ENCODE measurements around the gene ZNHIT2.
"Not testable (repeated sequence)": the region's sequence is repeated elsewhere in the genome, so short reads cannot be mapped to it uniquely, and the experiment has no call there.

Gene ZNHIT2

DNA sequence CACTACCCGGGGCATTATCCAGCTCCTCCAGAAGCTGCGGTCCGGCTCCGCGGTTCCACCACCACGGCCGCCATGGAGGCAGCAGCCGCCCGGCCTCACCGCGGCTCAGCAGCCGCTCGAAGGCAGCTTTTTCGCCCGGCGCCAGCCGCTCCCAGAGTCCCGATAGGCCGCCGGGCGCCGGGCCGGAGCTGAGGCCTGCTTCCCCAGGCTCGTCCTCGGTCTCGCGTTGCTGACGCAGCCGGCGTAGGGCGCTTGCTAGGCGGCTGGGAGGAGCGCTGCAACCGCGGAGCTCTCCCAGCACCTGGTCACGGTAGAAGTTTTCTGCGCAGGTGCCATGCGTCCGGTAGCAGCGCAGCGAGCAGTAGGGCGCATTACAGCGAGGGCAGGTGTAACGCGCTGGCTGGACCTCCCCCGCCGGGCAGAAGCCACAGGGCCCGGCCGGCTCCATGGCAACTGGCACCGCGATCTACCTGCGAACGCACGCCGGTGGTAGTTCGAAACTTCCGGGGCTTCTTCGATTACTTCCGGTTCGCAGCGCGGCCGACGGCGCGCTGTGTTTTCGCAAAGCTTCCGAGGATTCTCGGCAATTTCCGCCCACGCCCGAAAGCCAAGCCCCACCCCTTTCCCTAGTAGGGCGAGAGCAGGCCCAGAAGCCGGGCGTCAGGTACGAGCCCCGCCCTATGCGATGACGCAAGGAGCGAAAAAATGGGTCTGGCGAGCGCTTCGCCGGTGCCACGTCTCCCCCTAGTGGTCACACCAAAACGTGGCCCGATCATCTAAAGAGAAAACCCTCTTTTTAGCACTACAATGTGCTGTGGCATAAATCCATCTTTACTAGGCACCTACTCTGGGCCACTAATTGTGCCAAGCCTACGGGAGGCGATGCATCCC is at the start of gene ZNHIT2:
ZNHIT2 (minus strand) TSS at position 496 of the 891 bp plus-strand sequence; CDS start at position 448, 48 bp downstream.
- DNase-seq: peak; percentile 95

DNA sequence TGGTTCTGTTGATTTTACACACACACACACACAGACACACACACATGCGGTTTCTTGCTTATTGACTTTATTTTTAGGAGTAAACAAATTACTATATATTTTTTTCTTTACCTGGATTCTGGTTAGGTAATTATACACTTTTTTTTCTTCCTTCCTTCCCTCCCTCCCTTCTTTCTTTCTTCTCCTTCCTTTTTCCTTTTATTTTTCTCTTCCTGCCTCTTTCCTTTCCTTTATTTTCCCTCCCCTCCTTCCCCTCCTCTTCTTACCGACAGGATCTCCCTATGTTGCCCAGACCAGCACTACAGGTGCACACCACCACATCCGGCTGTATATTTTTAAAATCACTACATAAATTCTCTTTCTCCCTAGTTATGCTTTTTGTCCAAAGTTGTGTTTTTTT is 49.4 kb upstream of the ZNHIT2 start:
- DNase-seq: no peak

DNA sequence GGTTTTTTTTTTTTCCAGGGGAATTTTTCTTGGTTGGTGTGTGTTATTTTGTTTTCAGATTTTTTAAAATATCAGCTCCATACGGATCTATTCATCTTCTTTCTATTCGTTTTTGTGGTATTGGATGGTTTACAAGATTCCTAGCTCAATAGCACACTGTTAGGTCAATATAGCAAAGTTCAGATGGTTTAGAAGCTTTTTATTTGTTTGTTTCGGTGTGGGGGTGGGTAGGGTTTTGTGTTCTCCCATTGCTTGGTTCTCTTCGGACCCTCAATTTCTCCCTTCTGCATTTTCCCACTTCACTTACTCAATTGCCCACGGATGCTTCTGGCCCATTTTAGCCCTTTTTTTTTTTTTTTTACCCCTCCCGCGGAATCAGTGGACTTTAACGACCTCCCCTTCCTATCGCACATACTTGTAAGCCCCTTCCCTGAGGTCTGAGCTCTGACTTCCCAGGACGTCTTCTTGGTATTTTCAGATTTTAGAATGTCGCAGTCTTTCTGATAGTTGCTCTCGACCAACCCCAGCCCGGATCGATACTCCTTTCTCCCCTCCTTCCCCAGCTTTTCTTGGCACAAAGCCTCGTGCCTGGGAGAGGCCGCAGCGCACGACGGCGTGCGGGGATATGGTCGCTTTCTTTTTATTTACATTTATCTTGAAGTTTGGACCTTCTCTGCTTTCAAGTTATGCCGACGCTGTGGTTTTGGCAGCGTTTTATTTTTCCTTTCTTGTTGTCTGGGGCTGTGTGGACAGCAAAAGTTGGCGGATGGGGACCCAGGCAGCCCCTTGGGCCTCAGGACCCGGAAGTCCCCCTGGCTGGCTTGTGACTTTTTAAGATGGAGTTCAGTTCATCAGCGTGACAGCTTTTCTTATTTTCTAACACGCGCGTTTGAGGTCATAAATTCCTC is 48.2 kb upstream of the ZNHIT2 start:
- DNase-seq: no peak

DNA sequence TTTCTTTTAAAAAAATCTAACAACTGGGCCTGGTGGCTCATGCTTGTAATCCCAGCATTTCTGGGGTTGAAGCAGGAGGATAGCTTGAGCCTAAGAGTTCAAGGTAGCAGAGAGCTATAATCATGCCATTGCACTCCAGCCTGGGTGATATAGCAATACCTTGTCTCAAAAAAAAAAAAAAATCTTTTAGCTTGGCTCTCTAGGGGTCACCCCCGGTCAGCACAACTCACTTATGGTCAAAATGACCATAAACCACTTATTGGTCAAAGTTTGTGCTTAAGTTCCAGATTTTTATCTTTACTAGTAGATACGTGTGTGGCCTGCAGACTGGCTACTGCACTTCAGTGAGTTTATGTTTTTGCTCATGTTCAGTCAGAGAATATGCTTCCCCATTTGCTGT is 46.2 kb upstream of the ZNHIT2 start:
- DNase-seq: no peak

DNA sequence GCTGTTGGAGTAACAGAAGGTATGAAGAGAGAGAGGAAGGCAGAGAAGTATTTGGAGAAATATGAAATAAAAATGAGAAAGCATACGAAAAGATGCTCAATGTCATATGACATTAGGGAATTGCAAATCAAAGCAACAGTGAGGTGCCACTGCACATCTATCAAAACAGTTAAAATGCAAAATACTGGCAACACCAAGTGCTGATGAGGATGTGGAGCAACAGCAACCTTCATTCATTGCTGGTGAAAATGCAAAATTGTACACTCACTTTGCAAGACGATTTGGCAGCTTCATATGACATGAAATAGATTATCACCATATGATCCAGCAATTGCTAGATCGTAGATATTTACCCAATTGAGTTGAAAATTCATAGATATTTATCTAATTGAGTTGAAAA is 43.1 kb upstream of the ZNHIT2 start:
- no peak for DNase-seq

DNA sequence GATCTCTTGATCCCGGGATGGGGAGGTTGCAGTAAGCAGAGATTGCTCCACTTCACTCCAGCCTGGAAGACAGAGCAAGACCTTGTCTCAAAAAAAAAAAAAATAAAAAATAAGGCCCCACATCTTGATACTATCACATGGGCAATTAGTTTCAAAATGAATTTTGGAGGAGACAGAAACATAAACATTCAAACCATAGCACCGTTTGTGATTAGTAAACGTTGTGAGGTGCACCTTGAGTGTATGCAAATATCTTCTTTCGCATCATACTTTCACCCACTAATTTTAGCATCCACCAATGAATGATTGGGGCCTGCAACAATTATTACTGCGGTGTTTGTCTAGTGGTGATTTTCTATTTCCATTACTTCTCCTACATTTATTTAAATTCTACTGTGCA is 41.5 kb upstream of the ZNHIT2 start:
- DNase-seq: no peak

DNA sequence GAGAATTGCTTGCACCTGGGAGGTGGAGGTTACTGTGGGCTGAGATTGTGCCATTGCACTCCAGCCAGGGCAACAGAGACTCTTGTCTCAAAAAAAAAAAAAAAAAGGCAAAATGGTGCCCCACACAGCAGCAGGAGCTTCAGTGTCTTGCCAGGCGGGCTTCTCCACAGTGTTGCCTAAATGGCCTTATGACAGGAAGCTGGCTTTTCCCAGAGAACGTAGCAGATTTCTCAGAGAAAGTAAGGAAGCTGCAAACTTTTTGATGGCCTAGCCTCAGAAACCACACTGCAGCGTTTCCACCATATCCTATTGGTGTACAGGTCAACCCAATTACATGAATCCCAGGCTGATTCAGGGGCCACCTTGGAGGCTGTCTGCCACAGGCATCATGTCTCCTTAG is 39.8 kb upstream of the ZNHIT2 start:
- DNase-seq: no peak

DNA sequence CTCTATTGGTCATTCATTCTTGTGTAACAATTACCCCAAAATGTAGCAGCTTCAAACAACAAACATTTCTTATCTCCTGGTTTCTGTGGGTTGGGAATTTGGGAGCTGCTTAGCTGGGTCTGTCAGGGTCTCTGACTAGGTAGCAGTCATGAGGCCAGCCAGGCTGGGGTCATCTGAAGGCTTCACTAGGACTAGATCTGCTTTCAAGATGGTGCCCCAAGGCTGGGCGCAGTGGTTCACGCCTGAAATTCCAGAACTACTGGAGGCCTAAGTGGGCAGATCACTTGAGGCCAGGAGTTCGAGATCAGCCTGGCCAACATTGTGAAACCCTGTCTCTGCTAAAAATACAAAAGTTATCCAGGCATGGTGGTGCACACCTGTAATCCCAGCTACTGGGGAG is 39.4 kb upstream of the ZNHIT2 start:
- no peak for DNase-seq

DNA sequence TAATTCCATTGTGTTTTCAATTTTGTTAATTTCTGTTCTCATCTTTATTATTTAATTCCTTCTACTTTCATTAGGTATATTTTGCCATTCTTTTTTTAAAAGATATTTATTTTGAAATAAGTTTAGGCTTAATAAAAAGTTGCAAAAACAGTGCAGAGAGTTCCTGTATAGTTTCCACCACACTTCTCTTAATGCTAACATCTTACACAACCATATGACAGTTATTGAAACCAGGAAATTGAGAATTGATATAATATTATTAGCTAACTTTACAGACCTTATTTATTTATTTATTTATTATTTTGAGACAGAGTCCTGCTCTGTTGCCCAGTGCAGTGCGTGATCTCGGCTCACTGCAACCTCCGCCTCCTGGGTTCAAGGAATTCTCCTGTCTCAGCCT is 38.8 kb upstream of the ZNHIT2 start:
- no peak for DNase-seq

DNA sequence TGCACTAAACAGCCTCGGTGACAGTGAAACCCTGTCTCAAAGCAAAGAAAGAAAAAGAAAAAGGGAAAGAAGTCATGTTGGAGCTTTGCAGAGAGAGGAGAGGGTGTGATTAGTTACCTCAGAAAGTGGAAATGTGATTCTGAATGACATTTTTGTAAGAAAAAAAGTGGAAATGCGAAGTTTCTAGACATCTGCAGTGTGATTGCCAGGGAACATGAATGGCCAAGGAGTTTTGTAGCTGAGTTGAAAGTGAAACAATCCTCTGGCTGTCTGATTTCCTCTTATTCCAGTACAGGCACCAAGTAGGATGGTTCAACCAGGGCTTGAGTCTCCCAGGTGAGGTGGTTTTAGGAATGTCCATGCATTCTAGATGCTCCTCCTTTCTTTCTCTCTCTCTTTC is 34.6 kb upstream of the ZNHIT2 start:
- DNase-seq: no peak

DNA sequence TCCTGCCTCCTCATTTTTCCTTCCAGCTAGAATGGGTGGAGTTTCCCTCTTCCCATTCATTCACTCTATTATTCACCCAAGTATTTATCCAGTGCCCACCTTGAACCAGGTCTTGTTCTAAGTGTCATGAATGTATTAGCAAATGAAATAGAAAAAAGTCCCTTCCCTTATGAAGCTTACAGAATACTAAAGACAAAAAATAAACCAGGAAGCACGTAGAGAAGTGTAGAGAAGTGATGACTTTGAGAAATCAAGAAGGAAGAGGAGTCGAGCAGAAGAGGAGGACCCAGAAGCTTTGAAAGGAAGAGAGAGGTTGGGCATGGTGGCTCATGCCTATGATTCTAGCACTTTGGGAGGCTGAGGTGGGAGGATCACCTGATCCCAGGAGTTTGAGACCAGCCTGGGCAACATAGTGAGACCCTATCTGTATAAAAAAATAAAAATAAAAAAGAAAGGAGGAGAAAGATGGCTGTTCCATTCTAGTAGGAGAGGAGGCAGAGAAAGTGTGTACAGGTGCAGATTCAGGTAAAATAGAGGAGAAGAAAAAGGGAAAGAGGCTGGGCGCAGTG is 33.9 kb upstream of the ZNHIT2 start:
- DNase-seq: no peak

DNA sequence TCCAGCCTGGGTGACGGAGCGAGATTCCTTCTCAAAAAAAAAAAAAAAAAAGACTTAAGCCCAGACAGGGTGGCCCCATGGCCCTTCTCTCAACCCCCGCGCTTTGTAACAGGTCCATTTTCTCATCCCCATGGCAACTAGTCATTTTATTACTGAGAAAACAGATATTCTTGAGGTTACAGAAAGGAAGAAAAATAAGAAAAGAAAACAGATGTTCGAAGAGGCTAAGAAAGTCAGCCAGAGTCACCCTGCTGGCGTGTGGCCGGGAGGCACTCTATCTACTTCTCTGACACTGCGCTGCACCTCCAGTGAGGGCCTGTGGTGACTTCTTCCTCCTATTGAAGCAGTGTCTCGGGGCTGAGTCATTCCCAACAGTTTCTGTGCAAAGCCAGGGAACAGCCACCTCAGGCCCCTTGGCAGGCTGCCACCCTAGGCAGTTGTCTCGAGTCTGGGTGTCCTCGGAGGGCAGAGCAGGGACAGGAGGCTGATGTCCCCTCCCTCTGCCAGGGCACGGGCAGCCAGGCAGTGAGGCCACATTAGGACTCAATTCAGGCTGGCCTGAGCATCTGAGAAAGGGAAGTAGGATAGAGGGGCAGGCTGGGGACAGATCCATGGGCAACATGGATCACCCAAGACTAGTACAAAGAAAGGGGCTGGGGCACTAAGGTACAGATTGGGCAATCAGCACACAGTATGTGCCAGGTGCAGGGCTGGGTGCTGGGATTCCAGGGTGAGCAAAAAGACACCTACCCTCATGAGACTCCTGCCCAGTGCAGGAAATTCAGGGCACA is 33.2 kb upstream of the ZNHIT2 start:
- DNase-seq: peak; percentile 27

DNA sequence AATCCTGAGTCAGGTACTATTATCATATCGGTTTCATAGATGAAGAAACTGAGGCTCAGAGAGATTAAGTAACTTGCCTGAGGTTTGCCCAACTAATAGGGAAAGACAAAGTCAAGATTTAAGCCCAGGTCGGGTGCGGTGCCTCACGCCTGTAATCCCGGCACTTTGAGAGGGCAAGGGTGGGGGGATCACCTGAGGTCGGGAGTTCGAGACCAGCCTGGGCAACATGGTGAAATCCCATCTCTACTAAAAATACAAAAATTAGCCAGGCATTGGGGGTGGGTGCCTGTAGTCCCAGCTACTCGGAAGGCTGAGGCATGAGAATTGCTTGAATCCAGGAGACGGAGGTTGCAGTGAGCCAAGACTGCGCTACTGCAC is 32.6 kb upstream of the ZNHIT2 start:
- DNase-seq: not testable (repeated sequence)

DNA sequence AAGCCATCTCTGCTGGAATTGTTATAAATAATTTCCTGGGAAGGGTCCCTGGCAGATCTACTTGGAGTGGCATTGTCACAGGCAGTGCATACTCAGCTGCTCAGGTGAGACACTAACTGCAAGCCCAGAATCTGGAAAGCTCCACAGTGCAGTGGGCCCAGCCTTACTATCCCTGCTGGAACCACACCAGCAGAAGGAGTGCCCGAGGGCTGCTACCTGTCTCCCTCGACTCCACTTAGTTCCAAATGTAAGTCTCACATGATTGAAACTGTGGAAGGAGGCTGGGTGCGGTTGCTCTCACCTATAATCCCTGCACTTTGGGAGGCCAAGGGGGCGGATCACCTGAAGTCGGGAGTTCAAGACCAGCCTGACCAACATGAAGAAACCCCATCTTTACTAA is 31.2 kb upstream of the ZNHIT2 start:
- DNase-seq: no peak

DNA sequence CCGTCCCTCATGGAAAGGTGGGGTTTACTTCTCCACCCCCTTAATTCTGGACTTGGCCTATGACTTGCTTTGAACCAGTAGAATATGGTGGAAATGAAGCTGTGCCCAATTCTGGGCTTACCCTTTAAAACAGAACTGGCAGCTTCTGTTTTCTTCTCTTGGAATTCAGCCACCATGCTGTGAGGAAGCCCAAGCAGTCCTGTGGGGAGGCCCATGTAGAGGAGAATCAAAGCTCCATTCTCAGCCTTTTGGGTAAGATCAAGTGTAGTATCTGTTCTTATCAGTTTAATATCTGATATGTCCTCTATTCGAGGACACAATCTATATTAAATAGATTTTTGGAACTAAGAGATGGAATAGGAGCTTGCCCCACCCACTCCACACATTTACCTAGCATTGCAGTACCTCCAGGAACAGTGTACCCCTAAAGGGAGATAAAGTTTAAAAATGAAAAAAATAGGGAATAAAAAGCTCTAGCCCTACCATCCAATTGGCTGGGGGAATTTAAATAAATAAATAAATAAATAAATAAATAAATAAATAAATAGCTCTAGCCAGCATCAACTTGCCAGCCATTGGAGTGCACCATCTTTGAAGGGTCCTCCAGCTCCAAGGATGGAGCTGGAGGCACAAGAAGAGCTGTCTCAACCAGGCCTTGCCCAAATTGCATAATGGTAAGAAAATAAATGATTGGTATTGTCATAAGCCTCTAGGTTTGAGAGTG is 30.0 kb upstream of the ZNHIT2 start:
- DNase-seq: no peak

DNA sequence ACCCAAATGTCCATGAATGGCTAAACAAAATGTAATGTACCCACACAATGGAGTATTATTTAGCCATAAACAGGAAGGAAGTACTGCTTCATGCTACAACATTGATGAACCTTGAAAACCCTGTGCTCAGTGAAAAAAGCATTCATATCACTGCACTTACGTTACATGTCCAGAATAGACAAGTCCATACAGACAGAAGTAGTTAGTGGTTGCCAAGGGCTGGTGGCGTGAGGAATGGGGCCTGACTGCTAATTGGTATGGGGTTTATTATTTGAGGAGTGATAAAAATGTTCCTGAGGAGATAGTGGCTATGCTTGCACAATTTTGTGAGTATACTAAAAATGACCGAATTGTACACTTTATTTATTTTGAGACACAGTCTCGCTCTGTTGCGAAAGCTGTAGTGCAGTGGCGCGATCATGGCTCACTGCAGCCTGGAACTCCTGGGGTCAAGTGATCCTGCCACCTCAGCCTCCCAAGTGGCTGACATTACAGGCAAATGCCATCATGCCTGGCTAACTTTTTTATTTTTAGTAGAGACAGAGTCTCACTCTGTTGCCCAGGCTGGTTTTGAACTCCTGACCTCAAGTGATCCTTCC is 24.5 kb upstream of the ZNHIT2 start:
- no peak for DNase-seq

DNA sequence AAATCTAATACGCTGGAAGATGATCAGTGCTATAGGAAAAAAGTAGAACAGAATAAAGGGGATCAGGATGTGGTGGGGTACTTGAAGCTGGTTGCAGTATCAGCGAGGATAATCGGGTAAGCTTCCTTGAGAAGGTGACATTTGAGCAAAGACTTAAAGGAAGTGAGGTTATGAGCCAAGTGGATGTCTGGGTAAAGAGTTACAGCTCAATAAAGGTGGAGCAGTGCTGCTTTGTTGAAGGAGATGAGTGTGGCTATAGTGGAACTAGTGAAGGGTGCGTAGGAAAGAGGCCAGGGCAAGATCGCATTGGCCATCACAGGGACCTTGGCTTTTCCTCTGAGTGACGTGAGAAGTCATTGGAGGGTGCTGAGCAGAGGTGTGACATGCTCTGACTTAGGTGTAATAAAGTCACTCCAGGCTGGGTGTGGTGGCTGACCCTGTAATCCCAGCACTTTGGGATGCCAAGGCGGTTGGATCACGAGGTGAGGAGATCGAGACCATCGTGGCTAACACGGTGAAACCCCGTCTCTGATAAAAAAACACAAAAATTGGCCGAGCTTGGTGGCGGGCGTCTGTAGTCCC is 19.1 kb upstream of the ZNHIT2 start:
- DNase-seq: no peak

DNA sequence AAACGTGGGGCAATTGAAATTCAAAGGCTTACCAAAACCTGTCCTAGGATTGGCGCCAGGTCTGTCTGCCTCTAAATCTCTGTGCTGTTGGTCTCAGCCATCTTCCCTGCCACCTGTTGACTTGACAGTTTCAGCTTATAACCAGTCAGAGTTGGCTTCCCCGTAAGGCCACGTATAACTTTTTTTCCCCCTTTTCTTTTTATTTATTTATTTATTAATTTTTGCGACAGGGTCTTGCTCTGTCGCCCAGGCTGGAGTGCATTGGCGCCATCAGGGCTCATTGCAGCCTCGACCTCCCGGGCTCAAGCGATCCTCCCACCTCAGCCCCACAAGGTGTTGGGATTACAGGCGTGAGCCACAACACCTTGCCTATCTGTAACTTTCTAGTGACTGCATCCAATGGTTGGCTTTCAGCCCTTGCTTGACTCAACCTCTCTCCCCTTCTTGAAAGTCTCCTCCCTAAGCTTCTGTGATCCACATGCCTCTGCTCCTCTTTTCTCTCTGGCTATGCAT is 18.2 kb upstream of the ZNHIT2 start:
- no peak for DNase-seq

DNA sequence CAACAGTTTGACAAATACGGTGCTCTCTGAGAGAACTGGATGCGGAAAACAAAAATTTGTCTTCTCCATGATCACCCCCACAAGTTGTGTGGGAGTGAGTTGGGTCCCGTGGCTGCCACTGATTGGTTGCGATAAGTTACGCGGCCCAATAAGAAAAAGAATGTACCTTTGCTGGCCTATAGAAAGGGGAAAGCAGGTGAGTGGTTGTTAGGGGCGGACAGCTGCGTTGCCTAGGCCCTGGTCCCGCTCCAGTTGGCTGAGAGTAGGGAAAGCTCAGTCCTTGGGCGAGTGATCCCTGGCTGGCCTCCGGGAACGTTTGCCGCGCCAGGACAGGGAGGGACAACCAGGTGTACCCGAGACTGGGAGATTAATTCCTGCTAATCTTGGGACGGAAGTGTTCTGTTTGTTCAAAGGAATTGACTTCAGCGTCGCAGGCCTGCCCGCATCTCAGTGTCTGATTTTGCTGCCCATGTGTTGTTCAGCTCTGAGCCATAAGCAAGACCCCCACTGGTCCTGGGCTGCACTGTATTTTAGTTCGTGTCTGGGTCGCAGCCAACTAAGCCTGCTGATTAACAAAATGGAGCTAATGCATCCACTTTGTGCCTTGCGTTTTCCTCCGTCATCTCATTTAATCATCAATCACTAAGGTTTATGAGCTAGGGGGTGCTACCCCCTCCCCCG is 17.6 kb upstream of the ZNHIT2 start:
- peak; percentile 98 for DNase-seq

DNA sequence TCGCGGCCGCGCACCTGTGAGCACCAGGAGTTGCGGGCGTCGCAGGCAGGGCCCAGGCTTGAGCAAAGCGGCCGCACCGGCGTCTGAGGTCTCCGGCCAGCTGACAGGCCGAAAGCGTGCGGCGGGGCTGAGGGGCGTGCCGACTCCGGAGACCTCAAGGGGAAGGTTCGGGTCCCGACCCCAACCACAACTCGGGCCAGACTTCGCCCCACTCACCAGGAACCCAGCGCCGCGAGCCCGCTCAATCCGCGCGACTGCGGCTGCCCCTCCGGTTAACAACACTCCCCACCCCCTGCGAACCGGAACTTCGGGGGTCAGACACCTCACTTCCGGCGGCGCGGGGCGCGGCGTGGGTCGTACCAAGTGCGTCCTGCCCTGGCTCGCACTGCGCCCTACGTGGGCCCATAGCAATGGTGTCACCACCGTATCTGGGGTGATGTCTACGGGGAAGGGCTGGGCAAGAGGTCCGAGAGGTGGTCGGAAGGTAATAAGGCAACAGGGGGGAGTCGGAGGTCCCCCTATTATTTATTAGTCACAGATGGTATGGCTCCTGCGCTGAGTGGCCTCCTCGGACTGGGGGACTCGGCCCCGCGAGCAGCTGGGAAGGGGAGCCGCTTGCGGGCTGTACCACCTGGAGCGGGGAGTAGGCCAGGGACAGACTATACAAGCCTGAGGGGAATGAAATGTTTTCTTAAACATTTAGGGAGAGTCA is 16.9 kb upstream of the ZNHIT2 start, which contains the start of gene SYVN1:
SYVN1 (minus strand) TSS at position 280 of the 712 bp plus-strand sequence. CDS start 918 bp downstream, outside the sequence.
- DNase-seq: peak; percentile 81

All from NCI-H446 treated with DMSO at 0.1 percent for 48 hours (cell line).